Stimulated activated CD4-positive, alpha-beta T cell treated with anti-CD3 and anti-CD28 coated beads, Interleukin-4, amount 100 ng/mL, for 4 hours (primary cell): ENCODE measurements around the gene DERA.

ENCODE experiments used
- DNase-seq, 2 experiments: peaks; one replicate each; pipeline ENCODE4 v3.0.0-alpha.2; 2020

The DERA gene

GRCh38 chr12:16086462-16086861 is 175.3 kb downstream of the DERA start:
- no peak for DNase-seq

GRCh38 chr12:16086942-16087341 is 175.8 kb downstream of the DERA start:
- DNase-seq: no peak
